Thyroid gland (tissue), 4 donors: ENCODE results near the gene RADX.

ENCODE experiments used
- CTCF ChIP-seq, 6 experiments: fragments of 200-600 bp in 3 of 6; fragments of 450-650 bp in 3 of 6; sonication (generic) in 3 of 6; IDR thresholded peaks; one replicate each; pipeline ENCODE4 v1.5.1; 2016 to 2019; ENCODE audit warnings: antibody characterized with exemption in 6 of 6, mild to moderate bottlenecking in 2 of 6, inconsistent platforms in 1 of 6, moderate library complexity in 1 of 6
- POLR2A ChIP-seq, 2 donors: fragments of 450-650 bp; IDR thresholded peaks; one replicate each; pipeline ENCODE4 v1.6.1; 2017; ENCODE audit warnings: antibody characterized with exemption in 2 of 2, mild to moderate bottlenecking in 2 of 2, moderate library complexity in 1 of 2

GRCh38 chrX:106702636-106703035 lies 90.9 kb downstream of the RADX start:
- TF ChIP-seq CTCF (IDR thresholded peaks at IDR 0.05), result no peak
- TF ChIP-seq POLR2A (IDR thresholded peaks at IDR 0.05), result no peak
